Activated CD4-positive, alpha-beta T cell treated with anti-CD3 and anti-CD28 coated beads, Interleukin-2, amount 10 ng/mL, durations not matched to agents 7 days and 5 days (primary cell): ENCODE measurements around the gene C19orf53. TPM values are rescaled to one million over a fixed set of nuclear protein-coding genes. Genes with fewer than 3 reads are reported as not detected.
A peak's percentile ranks its signal among the peaks of the same experiment; 100 is the strongest.
"Not testable (repeated sequence)": the region's sequence is repeated elsewhere in the genome, so short reads cannot be mapped to it uniquely, and the experiment has no call there.

Experiments used
- CTCF ChIA-PET: fragments of 350-600 bp; sonication (Branson Sonifier 250); formaldehyde crosslinking; loops from one replicate; lab custom pipeline; 2021; ENCODE audit warnings: antibody characterized with exemption; lab: Charles Lee
- POLR2A ChIA-PET: fragments of 350-600 bp; sonication (Branson Sonifier 250); formaldehyde crosslinking; loops from one replicate; lab custom pipeline; 2021; ENCODE audit warnings: antibody characterized with exemption; lab: Charles Lee
- DNase-seq: peaks from one replicate; pipeline ENCODE4 v3.0.0-alpha.2; 2020
- H3K27ac Mint-ChIP-seq: one replicate; pipeline ENCODE4 v1.8.0; 2021; ENCODE audit warnings: mild to moderate bottlenecking, moderate library complexity, mixed read lengths
- H3K27me3 Mint-ChIP-seq: one replicate; pipeline ENCODE4 v1.8.0; 2021; ENCODE audit warnings: mixed read lengths
- H3K36me3 Mint-ChIP-seq: one replicate; pipeline ENCODE4 v1.8.0; 2021; ENCODE audit warnings: low read depth, mixed read lengths
- H3K4me1 Mint-ChIP-seq: one replicate; pipeline ENCODE4 v1.8.0; 2021; ENCODE audit warnings: mixed read lengths
- H3K4me3 Mint-ChIP-seq: one replicate; pipeline ENCODE4 v1.8.0; 2021; ENCODE audit warnings: mild to moderate bottlenecking, moderate library complexity, mixed read lengths
- H3K9me3 Mint-ChIP-seq: one replicate; pipeline ENCODE4 v1.8.0; 2021; ENCODE audit warnings: mixed read lengths
- total RNA-seq, 2 experiments: library from RNA; stranded (reverse); gene quantifications; one replicate each; pipeline ENCODE4 v1.2.3, GENCODE V29; 2021

The C19orf53 gene
- total RNA-seq, 2 experiments from 2014 or later = 91.3 to 92.5 TPM

- Mint-ChIP-seq H3K36me3 (no peaks in the 10 kb centered on the region), H3K27me3 (no peaks in the 10 kb centered on the region), H3K9me3 (no peaks in the 10 kb centered on the region), H3K4me1 (peaks cover 42% of the 10 kb centered on the region), H3K27ac (peak overlapping the region; percentile 98), H3K4me3 (peak overlapping the region; percentile 26)
- DNase-seq = peak; percentile 57
- CTCF ChIA-PET = interaction anchor here (0.5 to 12.9 kb wide), 10 partner anchors 9 to 791 kb away, joined by 3 to 112 read pairs (median 4); partner anchors contain the start of gene C19orf53
- POLR2A ChIA-PET = no interaction called here
Measured at GRCh38 chr19:13788991-13789390, 14.7 kb downstream of the C19orf53 start.

DNA sequence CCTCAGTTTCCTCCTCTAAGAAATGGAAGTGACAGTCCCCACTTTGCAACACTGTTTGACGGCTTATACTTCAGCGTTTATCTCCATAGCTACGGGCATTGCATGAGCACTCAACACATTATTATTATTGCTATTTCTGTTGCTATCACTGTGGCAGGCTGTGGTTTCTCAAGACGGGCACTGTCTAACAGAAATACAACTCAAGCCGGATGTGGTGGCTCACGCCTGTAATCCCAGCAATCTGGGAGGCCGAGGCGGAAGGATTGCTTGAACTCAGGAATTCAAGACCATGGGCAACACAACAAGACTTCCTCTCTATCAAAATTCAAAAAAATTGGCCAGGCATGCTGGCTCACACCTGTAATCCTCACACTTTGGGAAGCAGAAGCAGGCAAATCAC lies 16.1 kb downstream of the C19orf53 start:
- no peaks in the 10 kb centered on the region for H3K9me3 Mint-ChIP-seq
- H3K36me3 Mint-ChIP-seq = no peaks in the 10 kb centered on the region
- ChIA-PET CTCF (interaction anchor here (0.6 to 12.9 kb wide), 2 partner anchors 19 to 72 kb away, joined by 6 to 112 read pairs; no protein-coding TSS in a partner anchor), POLR2A (no interaction called here)
- DNase-seq = no peak
- H3K27ac Mint-ChIP-seq = peak overlapping the region; percentile 68
- peaks cover 45% of the 10 kb centered on the region for H3K4me1 Mint-ChIP-seq
- no peak overlapping the region for H3K4me3 Mint-ChIP-seq
- no peaks in the 10 kb centered on the region for H3K27me3 Mint-ChIP-seq

- H3K27ac Mint-ChIP-seq, H3K36me3 Mint-ChIP-seq, H3K27me3 Mint-ChIP-seq, DNase-seq, POLR2A ChIA-PET, H3K4me3 Mint-ChIP-seq, H3K9me3 Mint-ChIP-seq: not testable (repeated sequence)
- H3K4me1 Mint-ChIP-seq = peaks cover 49% of the 10 kb centered on the region
- CTCF ChIA-PET = interaction anchor here (1.0 kb wide), 1 partner anchor 69 kb away, joined by 3 read pairs; no protein-coding TSS in a partner anchor
Measured at GRCh38 chr19:13793317-13793716, 19.1 kb downstream of the C19orf53 start.

DNA sequence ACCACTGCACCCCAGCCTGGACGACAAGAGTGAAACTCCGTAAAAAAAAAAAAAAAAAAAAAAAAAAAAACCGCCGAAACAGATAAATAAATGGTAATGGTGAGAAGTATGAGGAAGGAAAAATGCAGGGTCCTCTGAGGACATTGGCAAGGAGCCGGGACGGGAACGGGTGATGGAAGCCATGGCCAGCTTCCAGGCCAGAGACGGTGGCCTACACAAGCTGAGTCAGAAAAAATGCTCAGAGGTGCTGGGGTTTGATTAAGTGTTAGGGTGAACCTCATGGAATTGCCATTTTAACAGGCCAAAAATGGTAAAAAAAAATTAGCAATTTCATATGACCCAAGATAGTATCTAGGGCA lies 20.1 kb downstream of the C19orf53 start:
- Mint-ChIP-seq H3K36me3 (no peaks in the 10 kb centered on the region), H3K9me3 (no peaks in the 10 kb centered on the region), H3K27me3 (no peaks in the 10 kb centered on the region), H3K4me1 (peaks cover 39% of the 10 kb centered on the region), H3K4me3 (peak overlapping the region; percentile 99), H3K27ac (peak overlapping the region; percentile 98)
- no peak for DNase-seq
- POLR2A ChIA-PET = interaction anchor here (1.1 kb wide), 1 partner anchor 67 kb away, joined by 4 read pairs; no protein-coding TSS in a partner anchor
- CTCF ChIA-PET = interaction anchor here (1.2 to 1.6 kb wide), 3 partner anchors 10 to 67 kb away, joined by 3 to 8 read pairs (median 4); no protein-coding TSS in a partner anchor

GRCh38 chr19:13794757-13795589 lies 20.7 kb downstream of the C19orf53 start, which contains the start of gene ZSWIM4:
TSS of gene ZSWIM4 (plus strand) at chr19:13795443. CDS start at chr19:13795649, 206 bp downstream.
- H3K36me3 Mint-ChIP-seq = no peaks in the 10 kb centered on the region
- H3K4me1 Mint-ChIP-seq = peaks cover 38% of the 10 kb centered on the region
- CTCF ChIA-PET = interaction anchor here (1.1 to 1.6 kb wide), 4 partner anchors 11 to 67 kb away, joined by 3 to 8 read pairs (median 4); no protein-coding TSS in a partner anchor
- H3K9me3 Mint-ChIP-seq = no peaks in the 10 kb centered on the region
- POLR2A ChIA-PET = interaction anchor here (0.5 to 1.1 kb wide), 2 partner anchors 20 to 66 kb away, joined by 3 to 4 read pairs; no protein-coding TSS in a partner anchor
- no peaks in the 10 kb centered on the region for H3K27me3 Mint-ChIP-seq
- peak within 1 kb of the TSS; percentile 98 for H3K27ac Mint-ChIP-seq
- DNase-seq = peak; percentile 98
- H3K4me3 Mint-ChIP-seq = peak within 1 kb of the TSS; percentile 99

- Mint-ChIP-seq H3K27ac (peak overlapping the region; percentile 84), H3K27me3 (no peaks in the 10 kb centered on the region), H3K4me3 (peak overlapping the region; percentile 82), H3K36me3 (no peaks in the 10 kb centered on the region), H3K9me3 (no peaks in the 10 kb centered on the region), H3K4me1 (peaks cover 31% of the 10 kb centered on the region)
- POLR2A ChIA-PET = no interaction called here
- CTCF ChIA-PET = interaction anchor here (0.6 to 1.1 kb wide), 4 partner anchors 9 to 67 kb away, joined by 3 to 5 read pairs (median 4); no protein-coding TSS in a partner anchor
- DNase-seq = no peak
Measured at GRCh38 chr19:13795595-13796300, 21.5 kb downstream of the C19orf53 start.

DNA sequence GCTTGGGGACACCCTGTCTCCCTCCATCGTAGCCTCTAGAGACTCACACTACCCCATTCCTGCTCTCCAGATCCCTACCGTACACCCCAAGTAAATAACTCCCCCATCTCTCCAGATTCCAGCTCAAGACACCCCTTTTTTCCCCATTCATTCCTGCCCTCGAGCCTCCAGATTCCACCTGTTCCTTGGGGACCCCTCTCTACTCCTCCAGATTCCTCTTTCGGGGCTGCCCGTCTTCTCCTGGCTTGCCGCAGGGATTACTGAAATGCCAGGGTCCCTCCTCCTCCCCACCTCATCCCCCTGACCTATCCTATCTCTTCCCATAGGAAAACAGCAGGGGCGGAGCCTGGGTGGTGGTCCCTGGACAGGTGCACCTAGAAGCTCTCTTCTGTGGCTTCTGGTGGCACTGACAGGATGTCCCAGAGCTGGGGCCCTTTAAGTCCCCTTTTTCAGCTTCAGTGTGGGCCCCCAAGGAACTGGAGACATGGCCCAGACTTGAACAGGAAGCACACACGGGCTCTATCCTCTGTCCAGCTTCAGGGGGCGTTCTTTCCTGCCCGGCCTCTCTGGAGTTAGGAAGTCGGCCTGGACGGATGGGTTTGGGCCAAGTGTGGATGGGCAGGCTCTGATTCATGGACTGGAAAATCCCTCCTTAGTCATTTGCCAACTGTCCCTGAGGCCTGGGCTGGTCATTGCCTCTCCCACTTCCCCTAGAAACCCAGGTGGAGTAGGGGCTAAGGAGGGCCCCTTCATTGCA lies 22.2 kb downstream of the C19orf53 start:
- Mint-ChIP-seq H3K4me3 (peak overlapping the region; percentile 82), H3K27me3 (no peaks in the 10 kb centered on the region), H3K9me3 (no peaks in the 10 kb centered on the region), H3K36me3 (peaks cover 4% of the 10 kb centered on the region), H3K4me1 (peaks cover 31% of the 10 kb centered on the region), H3K27ac (peak overlapping the region; percentile 84)
- no peak for DNase-seq
- ChIA-PET CTCF (interaction anchor here (0.9 to 1.8 kb wide), 9 partner anchors 7 to 84 kb away, joined by 3 to 8 read pairs (median 5); no protein-coding TSS in a partner anchor), POLR2A (no interaction called here)

DNA sequence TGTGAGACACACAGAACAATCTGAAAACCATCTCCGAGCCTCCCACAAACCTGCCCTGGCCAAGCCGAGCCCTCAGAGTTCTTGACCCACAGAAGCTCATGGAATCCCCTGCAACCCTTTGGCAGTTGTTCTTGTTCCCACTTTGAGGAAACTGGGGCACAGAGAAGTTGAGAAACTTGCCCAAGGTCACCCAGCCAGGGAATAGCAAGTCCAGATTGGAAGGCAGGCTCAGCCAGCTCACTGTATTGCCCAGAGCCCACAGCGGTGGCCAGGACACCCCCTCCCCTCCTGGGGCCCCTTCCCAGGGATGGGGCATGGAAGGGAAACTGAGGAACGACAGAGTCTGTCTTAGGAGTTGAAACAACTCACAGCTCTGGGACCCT lies 22.8 kb downstream of the C19orf53 start:
- DNase-seq = no peak
- Mint-ChIP-seq H3K4me3 (no peak overlapping the region), H3K9me3 (no peaks in the 10 kb centered on the region), H3K36me3 (peaks cover 4% of the 10 kb centered on the region), H3K4me1 (peaks cover 31% of the 10 kb centered on the region), H3K27ac (no peak overlapping the region), H3K27me3 (no peaks in the 10 kb centered on the region)
- ChIA-PET CTCF (interaction anchor here (1.1 to 1.8 kb wide), 7 partner anchors 8 to 84 kb away, joined by 3 to 8 read pairs (median 5); no protein-coding TSS in a partner anchor), POLR2A (no interaction called here)

DNA sequence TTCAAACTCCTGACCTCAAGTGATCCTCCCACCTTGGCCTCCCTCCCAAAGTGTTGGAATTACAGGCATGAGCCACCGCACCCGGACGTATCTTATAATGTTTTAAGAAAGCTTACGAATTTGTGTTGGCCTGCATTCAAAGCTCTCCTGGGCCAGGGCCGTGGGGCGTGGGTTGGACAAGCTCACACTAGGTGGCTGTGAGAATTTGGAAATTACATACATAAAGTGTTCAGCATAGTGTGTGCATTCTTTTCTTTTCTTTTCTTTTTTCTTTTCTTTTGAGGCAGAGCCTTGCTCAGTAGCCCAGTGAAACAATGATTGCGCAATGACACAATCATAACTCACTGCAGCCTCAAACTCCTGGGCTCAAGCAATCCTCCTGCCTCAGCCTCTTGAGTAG lies 23.6 kb downstream of the C19orf53 start:
- H3K27ac Mint-ChIP-seq = no peak overlapping the region
- peaks cover 6% of the 10 kb centered on the region for H3K36me3 Mint-ChIP-seq
- ChIA-PET POLR2A (no interaction called here), CTCF (interaction anchor here (1.1 to 1.8 kb wide), 7 partner anchors 9 to 83 kb away, joined by 3 to 8 read pairs (median 5); no protein-coding TSS in a partner anchor)
- DNase-seq = no peak
- no peaks in the 10 kb centered on the region for H3K9me3 Mint-ChIP-seq
- H3K27me3 Mint-ChIP-seq = no peaks in the 10 kb centered on the region
- peaks cover 34% of the 10 kb centered on the region for H3K4me1 Mint-ChIP-seq
- no peak overlapping the region for H3K4me3 Mint-ChIP-seq

GRCh38 chr19:13799669-13800068 lies 25.4 kb downstream of the C19orf53 start:
- H3K9me3 Mint-ChIP-seq = no peaks in the 10 kb centered on the region
- no peak overlapping the region for H3K4me3 Mint-ChIP-seq
- no peak overlapping the region for H3K27ac Mint-ChIP-seq
- ChIA-PET POLR2A (no interaction called here), CTCF (no interaction called here)
- no peak for DNase-seq
- peaks cover 22% of the 10 kb centered on the region for H3K4me1 Mint-ChIP-seq
- peaks cover 6% of the 10 kb centered on the region for H3K36me3 Mint-ChIP-seq
- H3K27me3 Mint-ChIP-seq = no peaks in the 10 kb centered on the region

DNA sequence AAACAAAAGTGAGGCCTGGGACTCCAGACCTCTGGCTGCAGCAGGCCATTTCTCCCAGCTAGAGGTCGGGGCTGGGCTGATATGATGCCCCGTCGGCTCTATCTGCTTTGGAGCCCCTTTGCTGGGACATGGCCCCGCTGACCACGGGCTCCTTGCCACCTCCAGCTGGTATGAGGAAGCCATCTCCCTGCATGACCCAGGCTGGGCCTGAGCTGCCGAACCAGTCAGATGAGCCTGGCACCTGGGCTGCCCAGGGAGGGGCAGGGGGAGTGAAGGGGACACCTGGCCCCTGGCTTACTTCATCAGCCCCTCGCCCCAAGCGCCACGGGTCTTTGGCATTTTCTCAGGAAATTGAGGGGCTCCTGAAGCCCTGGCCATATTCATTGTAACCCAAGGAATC lies 28.8 kb downstream of the C19orf53 start:
- ChIA-PET POLR2A (no interaction called here), CTCF (interaction anchor here (1.0 to 1.7 kb wide), 3 partner anchors 26 to 44 kb away, joined by 3 to 4 read pairs (median 3); no protein-coding TSS in a partner anchor)
- no peaks in the 10 kb centered on the region for H3K27me3 Mint-ChIP-seq
- no peak overlapping the region for H3K27ac Mint-ChIP-seq
- peaks cover 12% of the 10 kb centered on the region for H3K36me3 Mint-ChIP-seq
- no peak for DNase-seq
- no peaks in the 10 kb centered on the region for H3K9me3 Mint-ChIP-seq
- H3K4me3 Mint-ChIP-seq = no peak overlapping the region
- peaks cover 2% of the 10 kb centered on the region for H3K4me1 Mint-ChIP-seq
